ENCODE results near the gene NFKB2.

Gene NFKB2

DNA sequence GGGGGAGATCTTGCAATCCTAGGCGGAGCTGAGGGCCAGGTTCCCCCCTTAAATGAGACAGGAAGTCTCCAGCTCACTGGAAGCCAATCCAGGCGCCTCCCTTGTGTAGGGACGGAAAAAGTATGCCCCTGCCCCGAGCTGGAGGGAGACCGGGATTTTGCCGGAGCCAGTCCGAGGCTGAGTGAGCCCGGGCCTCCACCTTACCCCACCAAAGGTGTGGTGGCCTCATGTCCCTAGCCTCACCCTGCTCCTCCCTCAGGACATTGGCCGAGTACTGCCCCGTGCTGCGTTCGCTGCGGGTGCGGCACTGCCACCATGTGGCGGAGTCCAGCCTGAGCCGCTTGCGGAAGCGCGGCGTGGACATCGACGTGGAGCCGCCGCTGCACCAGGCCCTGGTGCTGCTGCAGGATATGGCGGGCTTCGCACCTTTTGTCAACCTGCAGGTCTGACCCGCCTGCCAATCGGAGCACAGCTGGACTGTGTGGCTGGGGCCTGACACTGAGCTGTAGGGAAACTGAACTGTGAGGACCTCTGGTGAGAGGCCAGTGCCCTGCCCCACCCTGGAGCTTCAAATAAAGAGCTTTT is 27.1 kb downstream of the NFKB2 start:
- DNase-seq (ENCODE audit: low read depth): peak; percentile 61

DNA sequence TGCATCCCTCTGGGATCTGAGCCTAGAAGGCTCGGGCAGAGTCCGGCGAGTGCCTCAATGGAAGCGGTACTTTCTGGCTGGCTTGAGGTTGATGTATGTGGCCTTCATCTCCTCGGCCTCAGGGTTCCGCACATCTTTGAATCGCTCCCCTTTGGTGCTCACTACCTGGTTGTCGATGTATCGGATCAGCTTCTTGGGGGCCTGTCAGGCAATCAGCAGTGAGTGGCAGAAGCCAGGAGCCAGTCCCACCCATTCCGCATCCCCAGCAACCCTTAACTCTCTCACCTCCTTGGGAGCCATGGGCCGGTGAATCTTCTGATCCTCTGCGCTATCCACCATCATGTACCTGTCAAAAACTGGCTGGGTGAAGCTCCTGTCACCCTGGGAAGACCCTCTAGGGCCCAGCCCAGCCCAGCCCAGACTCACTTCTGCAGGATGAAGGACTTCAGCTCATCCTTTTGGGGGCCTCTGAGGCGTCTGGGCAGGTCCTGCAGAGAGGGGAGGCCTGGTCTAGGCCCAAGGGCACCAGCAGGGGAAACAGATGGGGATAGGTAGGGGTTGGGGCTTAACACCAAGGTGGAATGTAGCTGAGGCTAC is 28.0 kb downstream of the NFKB2 start:
- no peak for DNase-seq (ENCODE audit: low read depth)

DNA sequence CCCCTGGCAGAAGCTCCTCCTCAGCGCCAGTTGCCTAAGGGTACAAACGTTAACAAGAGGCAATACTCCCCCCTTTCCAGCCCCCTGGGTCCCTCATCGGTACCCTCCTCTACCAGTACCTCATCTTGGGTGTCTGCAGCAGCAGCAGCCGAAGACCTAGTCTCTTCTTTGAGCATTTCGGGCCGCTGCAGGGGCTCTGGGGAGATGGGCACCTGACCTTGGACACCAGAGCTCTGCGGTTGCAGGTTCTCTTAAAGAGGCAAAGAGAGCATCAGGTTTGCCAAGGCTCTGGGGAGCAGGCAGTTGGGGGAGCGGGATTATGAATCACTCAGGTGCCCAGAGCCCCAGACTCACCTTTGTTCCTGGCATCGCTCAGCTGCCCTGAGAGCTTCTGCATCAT is 28.6 kb downstream of the NFKB2 start:
- no peak for DNase-seq (ENCODE audit: low read depth)

GRCh38 chr10:102424916-102425315 is 29.4 kb downstream of the NFKB2 start:
- DNase-seq (ENCODE audit: low read depth): no peak

GRCh38 chr10:102425444-102425843 is 29.9 kb downstream of the NFKB2 start:
- DNase-seq (ENCODE audit: low read depth): no peak

DNA sequence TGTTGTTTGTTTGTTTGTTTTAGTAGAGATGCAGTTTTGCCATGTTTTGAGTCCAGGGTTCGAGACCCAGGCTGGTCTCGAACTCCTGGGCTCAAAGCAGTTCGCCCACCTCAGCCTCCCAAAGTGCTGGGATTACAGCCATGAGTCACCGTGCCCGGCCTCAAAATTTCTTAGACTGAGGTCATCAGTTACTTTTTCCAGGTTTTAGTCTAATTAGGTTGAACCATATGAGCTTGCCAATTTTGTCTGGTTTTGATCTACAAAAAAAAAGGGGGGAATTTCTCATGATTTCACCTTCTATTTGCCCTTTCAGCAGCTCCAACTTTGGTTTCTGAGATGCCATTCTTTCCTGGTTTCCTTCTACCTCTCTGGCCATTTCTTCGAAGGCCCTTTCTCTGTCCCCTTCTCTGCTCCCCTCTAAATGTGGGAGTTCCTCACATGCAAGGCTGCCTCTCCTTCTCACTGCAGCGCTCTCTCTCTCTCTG is 31.3 kb downstream of the NFKB2 start:
- DNase-seq (ENCODE audit: low read depth): no peak

- no peak for DNase-seq (ENCODE audit: low read depth)
These were observed 34.0 kb downstream of the NFKB2 start for GRCh38 chr10:102429468-102429867.

DNA sequence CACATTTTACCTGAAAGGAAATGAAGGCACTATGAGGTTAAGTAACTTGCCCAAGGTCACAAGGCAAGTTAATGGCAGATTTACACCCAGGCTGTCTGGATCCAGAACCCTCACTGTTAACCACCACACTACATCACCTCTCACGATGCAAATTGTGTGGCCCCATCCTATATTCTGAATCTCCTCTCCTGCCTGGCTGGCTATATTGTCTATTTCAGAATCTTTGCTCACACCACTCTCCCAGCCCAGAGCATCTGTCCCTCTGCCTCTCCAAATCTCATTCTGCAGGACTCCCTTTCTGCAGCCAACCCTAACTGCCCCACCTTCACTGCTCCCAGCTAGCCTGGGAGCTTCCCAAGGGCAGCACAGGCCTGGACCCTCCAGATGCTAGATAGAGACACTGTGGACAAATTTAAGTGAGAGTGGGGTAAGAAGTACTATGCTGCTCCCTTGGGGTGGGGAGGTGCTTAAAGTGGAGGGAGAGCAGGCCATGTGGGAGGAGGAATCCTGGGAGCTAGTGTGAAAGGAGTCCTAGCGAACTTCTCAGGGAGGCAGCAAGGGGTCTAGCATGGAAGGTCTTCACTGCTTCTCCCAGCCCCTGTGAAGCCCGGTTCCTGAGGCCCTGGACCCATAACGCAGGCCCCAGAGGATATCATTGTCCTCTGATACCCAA is 36.1 kb downstream of the NFKB2 start:
- peak; percentile 19 for DNase-seq (ENCODE audit: low read depth)

GRCh38 chr10:102432162-102432950 is 36.9 kb downstream of the NFKB2 start, which contains the start of gene CUEDC2:
TSS of gene CUEDC2 (minus strand) at chr10:102432574. CDS start at chr10:102425188, 7,386 bp downstream.
- peak; percentile 95 for DNase-seq (ENCODE audit: low read depth)

GRCh38 chr10:102433619-102434046 is 38.1 kb downstream of the NFKB2 start:
- DNase-seq (ENCODE audit: low read depth): no peak

DNA sequence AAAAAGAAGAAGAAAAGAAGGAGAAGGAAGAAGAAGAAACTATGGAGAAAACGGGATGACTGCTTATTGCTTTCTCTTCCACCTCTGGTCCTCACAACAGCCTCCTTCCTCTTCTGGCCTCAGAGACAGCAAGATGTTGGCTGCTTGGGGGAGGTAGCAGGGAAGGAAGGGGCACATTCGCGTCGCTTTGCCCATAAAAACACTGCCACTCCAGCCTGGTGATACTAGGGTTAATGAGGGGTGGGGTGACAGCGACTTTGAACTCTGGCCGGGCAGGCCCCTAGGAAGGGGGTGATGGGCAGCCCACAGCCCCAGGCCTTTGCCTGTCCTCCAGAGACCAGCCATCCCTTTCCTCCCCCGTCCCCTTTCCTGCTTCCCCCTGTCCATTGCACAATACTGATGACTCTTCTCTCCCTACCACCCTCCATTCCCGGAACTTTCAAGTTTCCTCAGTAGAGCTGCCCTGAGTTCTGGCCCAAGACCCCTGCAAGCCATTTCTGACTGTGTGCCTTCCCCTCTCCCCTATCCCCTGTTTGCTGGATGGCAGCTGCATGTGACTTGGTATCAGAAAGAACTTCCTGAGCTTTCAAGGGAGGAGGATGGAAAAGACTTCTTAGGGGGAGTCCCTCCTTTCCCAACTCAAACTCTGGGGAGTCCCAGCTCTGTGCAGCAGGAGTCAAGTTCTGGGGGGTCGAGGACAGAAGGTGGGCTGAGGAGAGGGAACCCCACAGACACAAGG is 39.1 kb downstream of the NFKB2 start:
- peak; percentile 83 for DNase-seq (ENCODE audit: low read depth)

DNA sequence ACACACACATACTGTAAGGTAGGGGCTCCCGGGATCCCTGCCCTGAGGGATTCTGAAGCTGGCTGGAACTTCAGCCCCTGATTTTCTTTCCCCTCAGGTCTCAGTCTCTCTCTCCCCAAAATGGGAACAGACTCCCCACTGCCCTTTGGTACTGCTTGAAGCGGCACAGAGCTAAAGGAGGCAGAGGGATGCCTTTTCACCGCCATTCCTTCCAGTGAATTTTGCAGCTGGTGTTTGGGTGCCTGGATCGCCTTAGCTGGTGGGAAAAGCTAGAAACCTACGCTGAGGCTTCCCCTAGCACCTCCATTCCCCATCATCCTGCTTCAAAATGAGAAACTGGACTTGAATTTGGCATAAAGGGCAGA is 39.6 kb downstream of the NFKB2 start:
- no peak for DNase-seq (ENCODE audit: low read depth)

- peak; percentile 12 for DNase-seq (ENCODE audit: low read depth)
These were observed 40.2 kb downstream of the NFKB2 start for GRCh38 chr10:102435529-102436233.

- no peak for DNase-seq (ENCODE audit: low read depth)
These were observed 40.8 kb downstream of the NFKB2 start for GRCh38 chr10:102436312-102436711.

DNA sequence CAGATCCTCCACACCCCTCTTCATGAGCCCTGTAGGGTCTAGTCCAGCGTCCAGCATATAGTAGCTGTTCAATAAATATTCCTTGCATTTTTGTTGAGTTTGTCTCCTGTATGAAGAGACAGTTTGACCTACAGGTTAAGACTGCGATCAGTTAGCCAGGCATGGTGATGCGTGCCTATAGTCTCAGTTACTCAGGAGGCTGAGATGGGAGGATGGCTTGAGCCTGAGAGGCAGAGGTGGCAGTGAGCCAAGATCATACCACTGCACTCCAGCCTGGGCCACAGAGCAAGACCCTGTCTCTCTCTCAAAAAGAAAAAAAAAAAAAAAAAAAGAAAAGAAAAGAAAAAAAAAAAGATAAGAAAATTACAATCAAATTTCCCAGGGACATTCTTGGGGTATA is 42.0 kb downstream of the NFKB2 start:
- no peak for DNase-seq (ENCODE audit: low read depth)

DNA sequence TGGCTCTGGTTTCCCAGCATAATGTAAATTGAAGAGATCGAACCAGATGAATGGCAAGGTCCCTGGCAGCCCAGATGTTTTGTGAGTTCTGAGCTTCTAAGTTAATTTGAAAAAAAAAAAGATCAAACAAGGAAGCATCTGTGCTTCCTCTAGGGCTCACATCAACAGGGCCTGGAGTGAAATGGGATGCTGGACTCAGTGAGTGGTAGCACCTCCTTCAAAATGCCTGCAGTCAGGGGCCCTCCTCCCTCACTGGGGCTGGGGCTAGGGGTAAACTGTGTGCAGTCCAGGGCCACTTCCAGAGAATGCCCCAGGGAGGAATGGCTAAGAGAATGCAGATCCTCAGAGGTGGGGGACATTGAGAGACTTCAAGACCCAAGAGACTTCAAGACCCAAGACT is 42.9 kb downstream of the NFKB2 start:
- DNase-seq (ENCODE audit: low read depth): no peak

DNA sequence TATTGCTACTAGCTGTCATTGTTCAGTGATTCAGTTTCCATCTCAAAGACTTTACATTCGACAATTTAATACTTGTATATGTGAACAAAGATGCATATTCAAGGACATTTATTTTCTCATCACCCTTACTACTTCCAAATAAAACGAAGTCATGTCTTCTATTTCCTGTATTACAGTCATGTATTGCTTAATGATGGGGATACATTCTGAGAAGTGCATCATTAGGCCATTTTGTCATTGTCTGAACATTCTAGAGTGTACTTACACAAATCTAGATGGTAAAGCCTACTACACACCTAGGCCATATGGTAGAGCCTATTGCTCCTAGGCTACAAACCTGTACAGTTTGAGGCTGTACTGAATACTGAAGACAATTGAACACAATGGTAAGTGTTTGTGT is 49.3 kb downstream of the NFKB2 start:
- DNase-seq (ENCODE audit: low read depth): no peak

DNA sequence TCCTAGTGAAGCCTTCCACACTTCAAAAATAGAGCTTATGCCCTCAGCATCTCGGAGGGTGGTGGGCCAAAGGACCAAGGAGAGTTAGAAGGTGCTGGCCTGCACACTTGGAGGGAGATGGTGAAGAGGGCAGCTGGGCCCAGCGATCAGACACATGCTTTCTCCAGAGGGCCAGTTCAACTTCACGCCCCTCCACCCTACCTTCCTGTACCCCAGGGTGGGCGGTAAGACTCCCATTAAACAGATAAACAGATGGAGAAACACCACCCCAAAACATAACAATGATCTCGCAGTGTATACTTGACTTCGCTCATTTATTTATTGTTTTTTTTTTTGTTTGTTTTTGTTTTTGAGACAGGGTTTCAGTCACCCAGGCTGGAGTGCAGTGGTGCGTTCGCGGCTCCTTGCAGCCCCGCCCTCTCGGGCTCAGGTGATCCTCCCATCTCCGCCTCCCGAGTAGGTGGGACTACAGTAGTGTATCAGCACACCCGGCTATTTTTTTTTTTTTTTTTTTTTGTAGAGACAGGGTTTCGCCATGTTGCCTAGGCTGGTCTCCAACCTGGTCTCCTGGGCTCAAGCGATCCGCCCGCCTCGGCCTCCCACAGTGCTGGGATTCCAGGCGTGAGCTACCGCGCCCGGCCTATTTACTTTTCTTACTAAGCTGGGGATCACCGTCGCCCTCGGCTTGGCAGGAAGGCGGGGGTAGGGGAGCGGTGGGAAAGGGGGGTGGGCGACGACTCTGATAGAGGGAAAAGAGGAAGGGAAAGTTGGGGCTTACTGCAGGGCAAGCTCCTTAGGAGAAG is 54.0 kb downstream of the NFKB2 start:
- peak; percentile 75 for DNase-seq (ENCODE audit: low read depth)

DNA sequence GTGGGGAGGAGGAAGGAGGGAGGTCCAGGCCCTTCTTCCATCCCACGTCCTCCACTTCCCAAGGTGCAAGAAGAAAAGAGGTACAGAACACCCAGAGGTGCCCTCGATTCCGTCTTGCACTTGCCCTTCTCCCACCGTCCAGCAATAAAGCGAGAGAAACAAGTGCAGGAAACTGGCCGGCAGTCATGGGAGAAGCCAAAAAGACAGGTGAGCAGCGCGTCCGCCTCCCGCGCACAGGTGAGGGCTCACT is 54.5 kb downstream of the NFKB2 start:
- no peak for DNase-seq (ENCODE audit: low read depth)

- peak; percentile 57 for DNase-seq (ENCODE audit: low read depth)
These were observed 55.0 kb downstream of the NFKB2 start for GRCh38 chr10:102450374-102451104.

Measured in amniotic epithelial cell (primary cell).